Activated naive CD4-positive, alpha-beta T cell treated with anti-CD3 and anti-CD28 coated beads, Interleukin-2, amount 50 U/mL, for 24 hours (primary cell): ENCODE measurements around the gene SYNDIG1L.
"Not testable (repeated sequence)": the region's sequence is repeated elsewhere in the genome, so short reads cannot be mapped to it uniquely, and the experiment has no call there.

ENCODE experiments used
- H3K27ac Mint-ChIP-seq: one replicate; pipeline ENCODE4 v1.8.0; 2021; ENCODE audit warnings: mild to moderate bottlenecking, mixed read lengths
- H3K27me3 Mint-ChIP-seq: one replicate; pipeline ENCODE4 v1.8.0; 2021; ENCODE audit warnings: mixed read lengths
- H3K36me3 Mint-ChIP-seq: one replicate; pipeline ENCODE4 v1.8.0; 2021; ENCODE audit warnings: mixed read lengths
- H3K4me1 Mint-ChIP-seq: one replicate; pipeline ENCODE4 v1.8.0; 2021; ENCODE audit warnings: mixed read lengths
- H3K4me3 Mint-ChIP-seq: one replicate; pipeline ENCODE4 v1.8.0; 2021; ENCODE audit warnings: mild to moderate bottlenecking, mixed read lengths
- H3K9me3 Mint-ChIP-seq: one replicate; pipeline ENCODE4 v1.8.0; 2021; ENCODE audit warnings: mixed read lengths

The SYNDIG1L gene

DNA sequence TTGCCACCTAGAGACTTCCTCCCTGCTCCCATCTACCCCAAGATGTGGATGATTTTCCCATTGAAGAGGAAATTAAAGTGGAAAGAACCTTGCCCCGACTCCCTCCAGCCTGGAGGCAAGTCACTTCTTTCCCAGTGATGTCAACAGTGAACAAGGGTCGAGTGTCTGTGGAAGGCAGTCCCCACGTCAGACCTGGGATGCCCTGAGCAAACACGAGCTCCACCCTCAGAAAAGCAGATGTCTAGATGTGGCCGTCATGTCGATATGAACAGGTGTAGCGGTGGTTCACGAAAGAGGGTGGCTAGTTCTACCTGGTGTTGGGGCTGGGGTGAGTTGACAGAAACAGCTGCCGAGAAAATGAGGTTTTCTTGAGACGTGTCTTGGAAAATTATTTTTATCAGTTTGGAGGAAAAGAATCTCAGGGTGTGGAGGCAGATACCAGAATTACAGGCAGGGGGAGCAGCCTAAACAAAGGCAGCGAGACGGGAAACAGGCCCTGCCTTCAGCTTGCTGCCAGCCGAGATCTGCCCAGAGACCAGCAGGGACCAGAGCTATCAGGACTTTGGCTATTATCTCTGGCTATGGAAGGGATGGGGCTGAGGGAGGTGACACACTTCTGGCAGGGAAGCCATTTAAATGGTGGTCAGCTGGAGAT is 25.9 kb downstream of the SYNDIG1L start:
- Mint-ChIP-seq H3K9me3 (no peaks in the 10 kb centered on the region), H3K4me3 (no peak overlapping the region), H3K27ac (no peak overlapping the region), H3K4me1 (peaks cover 23% of the 10 kb centered on the region), H3K27me3 (no peaks in the 10 kb centered on the region), H3K36me3 (no peaks in the 10 kb centered on the region)

DNA sequence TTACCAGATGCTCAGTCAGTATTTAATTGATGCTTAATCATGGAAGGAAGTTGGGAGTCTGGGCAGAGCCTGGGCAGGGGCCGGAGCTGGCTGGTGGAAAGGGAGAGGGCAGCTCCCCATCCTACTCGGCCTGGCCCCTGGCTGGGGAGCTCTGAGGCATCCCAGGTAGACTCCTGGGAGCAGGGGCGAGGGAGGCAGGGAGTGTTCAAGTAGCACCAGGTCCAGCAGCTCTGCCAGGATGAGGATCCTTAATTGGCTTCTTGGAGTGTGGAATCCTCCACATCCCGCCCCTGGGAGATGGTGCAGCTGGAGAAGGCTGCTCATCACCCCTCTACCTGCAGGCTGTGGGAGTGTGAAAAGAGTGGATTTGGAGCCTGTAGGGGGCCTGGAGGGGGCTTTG is 30.9 kb downstream of the SYNDIG1L start:
- no peaks in the 10 kb centered on the region for H3K36me3 Mint-ChIP-seq
- H3K4me3 Mint-ChIP-seq = no peak overlapping the region
- no peaks in the 10 kb centered on the region for H3K27me3 Mint-ChIP-seq
- H3K4me1 Mint-ChIP-seq = peaks cover under 1% of the 10 kb centered on the region
- no peak overlapping the region for H3K27ac Mint-ChIP-seq
- H3K9me3 Mint-ChIP-seq = no peaks in the 10 kb centered on the region

DNA sequence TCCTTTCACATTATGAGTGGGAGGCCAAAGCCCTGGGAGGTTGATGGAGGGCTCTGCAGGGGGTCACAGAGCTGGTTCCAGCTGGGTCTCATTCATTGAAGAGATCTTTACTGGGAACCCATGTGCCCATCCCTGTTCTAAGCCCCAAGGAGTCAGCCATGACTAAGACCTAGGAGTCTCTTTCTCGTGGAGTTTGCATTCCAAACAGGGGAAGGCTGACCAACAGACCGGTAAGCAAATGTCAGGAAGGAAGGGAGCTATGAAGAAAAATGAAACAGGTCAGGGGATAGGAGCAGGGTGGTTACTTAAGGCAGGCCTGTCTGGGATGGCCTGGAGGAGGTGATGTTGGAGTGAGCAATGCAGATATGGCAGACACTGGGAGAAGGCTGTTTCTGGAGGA is 31.5 kb downstream of the SYNDIG1L start:
- no peaks in the 10 kb centered on the region for H3K36me3 Mint-ChIP-seq
- no peak overlapping the region for H3K27ac Mint-ChIP-seq
- H3K27me3 Mint-ChIP-seq = no peaks in the 10 kb centered on the region
- H3K9me3 Mint-ChIP-seq = no peaks in the 10 kb centered on the region
- H3K4me3 Mint-ChIP-seq = no peak overlapping the region
- H3K4me1 Mint-ChIP-seq = no peaks in the 10 kb centered on the region

DNA sequence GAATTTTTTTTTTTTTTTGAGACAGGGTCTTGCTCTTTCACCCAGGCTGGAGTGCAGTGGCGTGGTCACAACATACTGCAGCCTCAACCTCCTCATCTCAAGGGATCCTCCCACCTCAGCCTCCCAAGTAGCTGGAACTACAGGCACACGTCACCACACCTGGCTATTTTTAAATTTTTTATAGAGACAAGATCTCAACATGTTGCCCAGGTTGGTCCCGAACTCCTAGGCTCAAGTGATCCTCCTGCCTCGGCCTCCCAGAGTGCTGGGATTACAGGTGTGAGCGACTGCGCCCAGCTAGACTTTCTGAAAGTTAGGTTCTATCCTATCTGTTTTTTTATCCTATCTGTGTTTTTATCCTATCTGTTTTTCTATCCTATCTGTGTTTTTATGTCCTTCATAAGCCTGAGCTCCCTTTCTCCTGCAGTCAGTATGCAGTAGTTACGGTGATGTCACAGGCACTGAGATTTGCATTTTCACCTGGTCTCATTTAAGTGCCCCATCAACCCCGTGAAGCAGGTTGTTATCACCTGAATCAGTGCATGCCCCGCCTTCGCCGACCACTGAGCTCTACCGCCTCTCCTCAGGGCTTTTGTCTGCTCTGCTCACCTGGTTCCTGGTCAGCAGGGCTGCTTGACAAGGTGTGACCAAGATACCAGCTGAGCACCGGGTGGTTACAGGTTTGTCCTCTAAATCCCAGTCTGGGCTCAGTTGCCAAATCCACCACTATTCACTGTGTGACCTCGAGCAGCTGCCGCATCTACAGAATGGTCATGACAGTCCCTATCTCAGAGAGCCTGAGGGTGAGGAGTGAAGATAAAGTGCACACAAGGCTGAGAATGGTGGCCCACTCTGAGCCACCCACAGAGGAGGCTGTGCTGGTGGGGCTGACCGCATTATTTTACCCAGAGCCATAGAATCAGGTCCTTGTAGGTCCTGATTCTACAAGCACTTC is 33.1 kb downstream of the SYNDIG1L start:
- no peaks in the 10 kb centered on the region for H3K4me1 Mint-ChIP-seq
- H3K27me3 Mint-ChIP-seq = no peaks in the 10 kb centered on the region
- no peak overlapping the region for H3K4me3 Mint-ChIP-seq
- H3K9me3 Mint-ChIP-seq = no peaks in the 10 kb centered on the region
- no peaks in the 10 kb centered on the region for H3K36me3 Mint-ChIP-seq
- no peak overlapping the region for H3K27ac Mint-ChIP-seq

DNA sequence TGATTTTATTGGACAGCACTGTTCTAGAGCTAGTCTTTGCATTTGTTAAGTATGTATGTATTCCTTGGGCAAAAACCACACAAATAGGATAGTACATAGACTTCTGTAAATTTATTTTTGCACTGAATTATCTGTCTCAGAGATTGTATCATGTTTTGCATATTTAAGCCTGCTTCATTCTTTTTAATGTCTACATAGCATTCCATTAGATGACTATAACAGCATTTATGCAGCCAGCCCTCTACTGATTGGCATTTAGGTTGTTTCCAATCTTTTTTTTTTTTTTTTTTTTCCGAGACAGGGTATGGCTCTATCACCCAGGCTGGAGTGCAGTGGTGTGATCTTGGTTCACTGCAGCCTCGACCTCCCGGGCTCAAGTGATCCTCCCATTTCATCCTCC is 34.5 kb downstream of the SYNDIG1L start:
- Mint-ChIP-seq H3K4me1 (no peaks in the 10 kb centered on the region), H3K4me3 (no peak overlapping the region), H3K27ac (no peak overlapping the region), H3K36me3 (no peaks in the 10 kb centered on the region), H3K9me3 (no peaks in the 10 kb centered on the region), H3K27me3 (no peaks in the 10 kb centered on the region)

DNA sequence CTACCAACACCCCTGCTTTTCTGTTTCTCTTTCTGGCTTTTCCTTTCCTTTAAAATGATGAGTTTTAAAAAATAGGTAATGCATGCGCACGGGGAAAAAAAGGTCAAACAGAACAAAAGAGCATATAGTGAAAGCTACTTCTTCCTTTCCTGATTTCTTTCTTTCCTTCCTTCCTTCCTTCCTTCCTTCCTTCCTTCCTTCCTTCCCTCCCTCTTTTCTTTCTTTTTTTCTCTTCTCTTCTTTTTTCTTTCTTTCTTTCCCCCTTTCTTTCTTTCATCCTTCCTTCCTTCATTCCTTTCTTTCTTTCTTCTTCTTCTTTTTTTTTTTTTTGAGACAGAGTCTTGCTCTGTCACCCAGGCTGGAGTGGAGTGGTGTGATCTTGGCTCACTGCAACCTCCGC is 35.5 kb downstream of the SYNDIG1L start:
- H3K27me3 Mint-ChIP-seq, H3K9me3 Mint-ChIP-seq, H3K36me3 Mint-ChIP-seq, H3K4me1 Mint-ChIP-seq, H3K27ac Mint-ChIP-seq, H3K4me3 Mint-ChIP-seq: not testable (repeated sequence)

DNA sequence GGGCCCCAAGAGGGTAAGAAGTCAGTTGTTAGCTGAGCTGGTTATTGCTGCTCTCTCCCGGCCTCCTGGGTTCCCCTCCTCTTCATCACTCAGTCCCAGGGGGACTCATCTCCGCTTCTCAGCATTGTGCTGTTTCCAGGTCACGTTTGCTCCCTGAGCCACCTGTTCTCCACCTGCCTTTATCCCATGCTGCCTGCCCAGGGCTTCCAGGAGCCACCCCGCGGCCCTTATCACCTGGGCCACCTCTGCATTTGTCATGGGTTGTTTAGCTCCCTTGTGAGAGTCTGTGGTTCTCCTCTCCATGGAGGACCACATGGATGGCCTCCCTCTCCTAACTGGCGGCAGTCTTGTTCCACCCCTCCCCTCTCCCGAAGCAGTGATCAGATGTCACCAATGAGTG is 36.0 kb downstream of the SYNDIG1L start:
- no peak overlapping the region for H3K27ac Mint-ChIP-seq
- no peaks in the 10 kb centered on the region for H3K27me3 Mint-ChIP-seq
- no peak overlapping the region for H3K4me3 Mint-ChIP-seq
- no peaks in the 10 kb centered on the region for H3K4me1 Mint-ChIP-seq
- H3K9me3 Mint-ChIP-seq = no peaks in the 10 kb centered on the region
- H3K36me3 Mint-ChIP-seq = no peaks in the 10 kb centered on the region

DNA sequence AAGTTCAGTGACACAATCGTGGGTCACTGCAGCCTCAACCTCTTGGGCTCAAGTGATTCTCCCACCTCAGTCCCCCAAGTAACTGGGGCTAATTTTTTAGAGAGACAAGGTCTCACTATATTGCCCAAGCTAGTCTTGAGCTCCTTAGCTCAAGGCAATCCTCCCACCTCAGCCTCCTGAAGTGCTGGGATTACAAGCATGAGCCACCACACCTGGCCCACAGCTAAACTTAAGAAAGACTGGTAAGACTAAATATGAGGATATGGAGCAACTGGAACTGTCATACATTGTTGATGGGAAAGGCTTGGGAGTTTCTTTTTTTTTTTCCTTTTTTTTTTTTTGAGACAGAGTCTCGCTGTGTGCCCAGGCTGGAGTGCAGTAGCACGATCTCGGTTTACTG is 43.8 kb downstream of the SYNDIG1L start:
- no peaks in the 10 kb centered on the region for H3K36me3 Mint-ChIP-seq
- no peaks in the 10 kb centered on the region for H3K27me3 Mint-ChIP-seq
- no peaks in the 10 kb centered on the region for H3K9me3 Mint-ChIP-seq
- H3K4me1 Mint-ChIP-seq = no peaks in the 10 kb centered on the region
- H3K4me3 Mint-ChIP-seq = no peak overlapping the region
- H3K27ac Mint-ChIP-seq = no peak overlapping the region

DNA sequence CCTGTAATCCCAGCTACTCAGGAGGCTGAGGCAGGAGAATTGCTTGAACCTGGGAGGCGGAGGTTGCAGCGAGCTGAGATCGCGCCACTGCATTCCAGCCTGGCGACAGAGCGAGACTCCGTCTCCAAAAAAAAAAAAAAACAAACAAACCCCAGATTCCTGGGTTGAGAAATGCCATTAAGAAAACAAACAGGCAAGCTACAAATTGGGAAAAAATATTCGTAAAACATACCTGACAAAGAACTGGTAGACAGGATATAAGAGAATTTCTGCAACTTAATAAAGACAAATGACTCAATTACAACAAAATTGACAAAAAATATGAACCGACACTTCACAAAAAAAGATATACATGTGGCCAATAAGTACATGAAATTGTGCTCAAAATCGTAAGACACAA is 44.4 kb downstream of the SYNDIG1L start:
- H3K27ac Mint-ChIP-seq, H3K27me3 Mint-ChIP-seq, H3K9me3 Mint-ChIP-seq, H3K36me3 Mint-ChIP-seq, H3K4me1 Mint-ChIP-seq, H3K4me3 Mint-ChIP-seq: not testable (repeated sequence)

DNA sequence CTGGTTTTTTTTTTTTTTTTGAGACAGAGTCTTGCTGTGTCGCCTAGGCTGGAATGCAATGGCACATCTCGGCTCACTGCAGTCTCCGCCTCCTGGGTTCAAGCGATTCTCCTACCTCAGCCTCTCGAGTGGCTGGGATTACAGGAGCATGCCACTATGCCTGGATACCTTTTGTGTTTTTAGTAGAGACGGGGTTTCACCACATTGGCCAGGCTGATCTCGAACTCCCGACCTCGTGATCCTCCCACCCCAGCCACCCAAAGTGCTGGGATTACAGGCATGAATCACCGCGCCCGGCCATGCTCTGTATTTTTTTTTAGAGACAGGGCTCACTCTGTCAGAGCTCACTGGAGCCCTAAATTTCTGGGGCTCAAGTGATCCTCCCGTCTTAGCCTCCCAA is 45.2 kb downstream of the SYNDIG1L start:
- no peaks in the 10 kb centered on the region for H3K9me3 Mint-ChIP-seq
- no peaks in the 10 kb centered on the region for H3K27me3 Mint-ChIP-seq
- no peak overlapping the region for H3K27ac Mint-ChIP-seq
- no peaks in the 10 kb centered on the region for H3K4me1 Mint-ChIP-seq
- H3K4me3 Mint-ChIP-seq = no peak overlapping the region
- H3K36me3 Mint-ChIP-seq = no peaks in the 10 kb centered on the region

DNA sequence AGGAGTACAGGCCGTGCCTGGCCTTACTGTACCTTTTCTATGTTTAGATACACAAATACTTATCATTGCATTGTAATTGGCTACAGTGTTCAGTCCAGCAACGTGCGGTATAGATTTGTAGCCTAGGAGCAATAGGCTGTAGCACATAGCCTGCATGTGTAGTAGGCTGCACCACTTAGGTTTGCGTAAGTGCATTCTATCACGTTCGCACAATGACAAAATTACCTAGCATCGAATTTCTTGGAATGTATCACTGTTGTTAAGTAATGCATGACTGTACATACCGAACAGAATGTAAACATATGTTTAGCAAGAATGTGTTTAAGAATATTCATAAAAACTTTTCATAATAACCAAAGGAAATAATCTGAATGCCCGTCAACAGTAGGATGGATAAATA is 45.8 kb downstream of the SYNDIG1L start:
- H3K4me3 Mint-ChIP-seq = no peak overlapping the region
- H3K27me3 Mint-ChIP-seq = no peaks in the 10 kb centered on the region
- H3K4me1 Mint-ChIP-seq = no peaks in the 10 kb centered on the region

DNA sequence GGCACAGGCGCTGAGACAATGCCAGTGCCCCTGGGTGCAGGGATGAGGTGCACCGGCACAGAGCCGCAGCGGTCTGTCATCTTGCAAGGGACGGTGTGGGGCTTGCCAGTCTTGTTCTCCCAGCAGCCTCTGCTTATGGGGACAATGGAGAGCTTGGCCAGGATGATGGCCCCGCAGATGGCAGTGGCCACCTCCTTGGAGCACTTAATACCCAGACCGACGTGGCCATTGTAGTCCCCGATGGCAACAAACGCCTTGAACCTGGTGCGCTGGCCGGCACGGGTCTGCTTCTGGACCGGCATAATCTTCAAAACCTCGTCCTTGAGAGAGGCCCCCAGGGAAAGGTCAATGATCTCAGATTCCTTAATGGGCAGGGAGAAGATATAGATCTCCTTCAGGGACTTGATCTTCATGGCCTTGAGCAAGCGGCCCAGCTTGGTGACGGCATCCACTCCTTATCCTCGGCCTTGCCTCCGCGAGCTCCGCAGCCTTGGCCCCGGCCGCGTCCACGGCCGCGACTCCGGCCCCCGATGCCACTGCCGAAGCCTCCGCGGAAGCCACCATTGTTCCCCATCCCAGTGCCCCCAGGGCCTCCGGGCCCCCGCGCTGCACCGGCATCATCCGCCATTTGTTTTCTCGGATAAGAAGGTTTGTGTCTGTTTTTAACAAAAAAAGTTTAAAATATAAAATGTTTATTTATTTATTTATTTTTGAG is 47.9 kb downstream of the SYNDIG1L start:
- Mint-ChIP-seq H3K9me3 (no peaks in the 10 kb centered on the region), H3K4me3 (no peak overlapping the region), H3K27me3 (no peaks in the 10 kb centered on the region), H3K27ac (no peak overlapping the region), H3K36me3 (no peaks in the 10 kb centered on the region), H3K4me1 (no peaks in the 10 kb centered on the region)

More for the DNA sequence above, 45.8 kb downstream of the SYNDIG1L start:
- Mint-ChIP-seq H3K9me3 (no peaks in the 10 kb centered on the region), H3K36me3 (no peaks in the 10 kb centered on the region), H3K27ac (no peak overlapping the region)

DNA sequence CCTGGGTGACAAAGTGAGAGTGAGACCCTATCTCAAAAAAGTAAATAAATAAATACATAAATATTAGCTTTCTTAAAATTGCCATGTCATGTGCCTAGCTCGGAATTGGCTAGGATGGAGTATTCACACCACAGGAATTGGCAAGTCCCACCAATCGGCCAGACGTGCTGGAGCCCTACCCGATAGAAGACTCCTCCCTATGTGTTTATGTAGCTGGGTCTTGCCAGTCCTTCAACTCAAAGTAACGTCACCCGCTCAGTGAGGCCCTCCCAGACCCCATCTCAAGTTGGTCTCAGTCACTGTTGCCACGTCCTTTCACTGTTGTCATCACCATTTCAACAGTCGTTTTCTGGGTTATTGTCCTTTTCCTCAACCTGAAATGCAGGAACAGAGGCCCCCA is 57.6 kb downstream of the SYNDIG1L start:
- Mint-ChIP-seq H3K36me3 (no peaks in the 10 kb centered on the region), H3K4me3 (no peak overlapping the region), H3K9me3 (no peaks in the 10 kb centered on the region), H3K4me1 (no peaks in the 10 kb centered on the region), H3K27me3 (peaks cover 2% of the 10 kb centered on the region), H3K27ac (no peak overlapping the region)

DNA sequence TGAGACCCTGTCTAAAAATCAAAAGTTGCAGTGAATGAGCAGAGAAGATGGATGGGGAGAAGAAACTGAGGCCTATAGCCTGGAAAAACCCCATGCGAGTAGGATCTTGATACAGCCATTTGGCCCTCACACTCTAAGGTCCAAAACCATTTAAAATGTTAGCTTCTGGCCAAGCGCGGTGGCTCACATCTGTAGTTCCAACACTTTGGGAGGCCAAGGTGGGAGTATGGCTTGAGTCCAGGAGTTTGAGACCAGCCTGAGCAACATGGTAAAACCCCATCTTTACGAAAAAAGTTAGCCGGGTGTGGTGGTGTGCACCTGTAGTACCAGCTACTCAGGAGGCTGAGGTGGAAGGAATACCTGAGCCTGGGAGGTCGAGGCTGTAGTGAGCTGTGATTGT is 58.0 kb downstream of the SYNDIG1L start:
- Mint-ChIP-seq H3K9me3 (no peaks in the 10 kb centered on the region), H3K27me3 (peaks cover 2% of the 10 kb centered on the region), H3K36me3 (no peaks in the 10 kb centered on the region), H3K4me3 (no peak overlapping the region), H3K4me1 (no peaks in the 10 kb centered on the region), H3K27ac (no peak overlapping the region)

DNA sequence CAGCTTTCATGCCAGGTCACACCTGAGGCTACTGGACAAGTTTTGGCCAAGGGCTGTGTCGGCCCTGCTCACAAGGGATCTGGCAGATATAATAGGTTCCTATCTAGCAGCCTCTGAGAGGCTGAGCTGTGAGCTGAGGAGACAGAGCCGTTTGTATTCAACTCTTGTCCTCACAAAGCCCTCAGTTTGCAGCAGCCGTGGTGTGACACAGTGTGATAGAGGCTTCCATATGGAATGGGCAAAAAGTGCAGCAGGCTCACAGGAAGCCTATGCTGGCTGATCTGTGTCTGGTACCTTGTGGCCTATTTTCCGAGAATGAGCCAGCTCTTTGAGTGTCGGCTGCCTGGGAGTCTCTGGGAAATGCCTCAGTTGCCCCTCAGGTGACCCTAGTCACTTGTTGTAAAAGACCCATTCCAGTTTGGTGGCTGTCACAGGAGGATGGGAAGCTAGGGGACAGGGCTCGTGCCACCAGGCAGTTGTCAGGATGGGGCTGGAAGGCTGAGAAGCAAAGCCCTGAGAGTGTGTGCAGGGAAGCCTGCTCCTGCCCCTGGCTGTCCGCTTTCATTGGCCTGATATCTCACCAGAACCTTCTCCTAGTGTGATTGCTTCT is 61.6 kb downstream of the SYNDIG1L start:
- no peaks in the 10 kb centered on the region for H3K9me3 Mint-ChIP-seq
- H3K27ac Mint-ChIP-seq = no peak overlapping the region
- H3K36me3 Mint-ChIP-seq = no peaks in the 10 kb centered on the region
- no peaks in the 10 kb centered on the region for H3K4me1 Mint-ChIP-seq
- H3K27me3 Mint-ChIP-seq = peaks cover 5% of the 10 kb centered on the region
- H3K4me3 Mint-ChIP-seq = no peak overlapping the region
